HepG2 (cell line): ENCODE results near the gene INPP5E. TPM values are rescaled to one million over a fixed set of nuclear protein-coding genes. Genes with fewer than 3 reads are reported as not detected.

Experiments used
- KLF6 ChIP-seq: IDR thresholded peaks from 2 replicates; pipeline ENCODE4 v1.8.0; 2016; ENCODE audit warnings: missing biosample characterization, missing genetic modification reagents
- MXD4 ChIP-seq: IDR thresholded peaks from 2 replicates; pipeline ENCODE4 v1.6.1; 2016; ENCODE audit warnings: mild to moderate bottlenecking, missing biosample characterization, missing genetic modification reagents
- NAIF1 ChIP-seq: sonication (generic); formaldehyde crosslinking; IDR thresholded peaks from 2 replicates; pipeline ENCODE4 v1.5.0; 2020; ENCODE audit warnings: mild to moderate bottlenecking, missing genetic modification reagents, borderline replicate concordance
- NFRKB ChIP-seq: fragments of 450-650 bp; IDR thresholded peaks from 2 replicates; pipeline ENCODE4 v1.6.1; 2017
- PLRG1 ChIP-seq: fragments of 450-650 bp; conservative IDR thresholded peaks from 2 replicates; pipeline ENCODE4 v1.6.1; 2016
- REST ChIP-seq, 2 experiments: IDR thresholded peaks; 2 replicates each; pipeline ENCODE4 v1.6.1; 2011 to 2012; ENCODE audit warnings: low read length in 2 of 2, borderline replicate concordance in 1 of 2, low read depth in 1 of 2, mild to moderate bottlenecking in 1 of 2, moderate library complexity in 1 of 2
- SAFB2 ChIP-seq: sonication (generic); formaldehyde crosslinking; IDR thresholded peaks from 2 replicates; pipeline ENCODE4 v1.5.1; 2020; ENCODE audit warnings: missing genetic modification reagents, low read depth, mild to moderate bottlenecking, borderline replicate concordance
- TGIF2 ChIP-seq: IDR thresholded peaks from 2 replicates; pipeline ENCODE4 v1.6.1; 2016; ENCODE audit warnings: control low read depth, missing compliant biosample characterization
- ZHX2 ChIP-seq, 2 experiments: sonication (generic) in 1 of 2; formaldehyde crosslinking in 1 of 2; IDR thresholded peaks; 2 replicates each; pipeline versions ENCODE4 v1.6.1 to v1.9.0; 2014 to 2022; ENCODE audit warnings: antibody characterized with exemption in 1 of 2, borderline replicate concordance in 1 of 2, inconsistent platforms in 1 of 2, low read depth in 1 of 2, missing genetic modification reagents in 1 of 2
- ZNF761 ChIP-seq: sonication (generic); formaldehyde crosslinking; conservative IDR thresholded peaks from 2 replicates; pipeline ENCODE4 v1.4.0; 2020; ENCODE audit warnings: mild to moderate bottlenecking, missing genetic modification reagents
- ZNF782 ChIP-seq: sonication (generic); formaldehyde crosslinking; IDR thresholded peaks from 2 replicates; pipeline ENCODE4 v1.4.0; 2020; ENCODE audit warnings: missing genetic modification reagents, mild to moderate bottlenecking, borderline replicate concordance
- ZNF800 ChIP-seq: sonication (generic); formaldehyde crosslinking; IDR thresholded peaks from 2 replicates; pipeline ENCODE4 v1.4.0; 2020; ENCODE audit warnings: missing genetic modification reagents
- polyA plus RNA-seq, 8 experiments: library from polyadenylated mRNA; depleted of rRNA in 3 of 8; stranded (reverse) in 7 of 8; unstranded in 1 of 8; fragments of >200 nt; fragmentation: Illumina TruSeq in 4 of 8; extraction: Trizol in 4 of 8; gene quantifications; 2 replicates each; pipeline versions ENCODE4 v1.2.1 to v1.2.3, GENCODE V29; 2011 to 2016; ENCODE audit warnings: low read depth in 4 of 8, missing spikeins in 1 of 8, mixed read lengths in 1 of 8; ENCODE audit not compliant: insufficient read depth in 1 of 8
- total RNA-seq, 5 experiments: library from RNA; depleted of rRNA; stranded (reverse); fragments of >200 nt; fragmentation: Illumina TruSeq; extraction: Trizol; gene quantifications; 2 replicates each; pipeline ENCODE4 v1.2.3, GENCODE V29; 2016; ENCODE audit warnings: low read depth in 1 of 5
- TF ChIP-seq, protein P1 (sequence below): sonication (generic); formaldehyde crosslinking; IDR thresholded peaks from 2 replicates; pipeline ENCODE4 v1.8.1; 2022; ENCODE audit warnings: low read depth, mild to moderate bottlenecking, missing genetic modification reagents

INPP5E gene
- total and polyA plus RNA-seq, 2 of the 13 experiments (the other 11 are each of a cell fraction or from before 2014, with no cell fraction given), result 5.5 TPM

- TF ChIP-seq REST (IDR thresholded peaks at IDR 0.05; ENCODE audit: borderline replicate concordance in 1 of 2, low read depth in 1 of 2, low read length in 2 of 2) (peak in 1 of 2 experiments; percentile 49; a peak in 1 of 4 replicates), TGIF2 (CRISPR knock-in tag) (peak; percentile 93), ZNF761 (no peak), MXD4 (CRISPR knock-in tag) (peak; percentile 77; the same call in 1 of the 2 replicates), PLRG1 (no peak), ZHX2 (IDR thresholded peaks at IDR 0.05; ENCODE audit: low read depth) (peak; percentile 91), ZHX2 (CRISPR knock-in tag; IDR thresholded peaks at IDR 0.05; ENCODE audit: borderline replicate concordance) (no peak), SAFB2 (CRISPR knock-in tag) (no peak), ZNF782 (CRISPR knock-in tag) (peak; percentile 33; the same call in 1 of the 2 replicates), ZNF800 (CRISPR knock-in tag) (no peak), NFRKB (no peak), KLF6 (CRISPR knock-in tag) (peak; percentile 75), NAIF1 (CRISPR knock-in tag) (no peak)
- TF ChIP-seq, protein P1, sequence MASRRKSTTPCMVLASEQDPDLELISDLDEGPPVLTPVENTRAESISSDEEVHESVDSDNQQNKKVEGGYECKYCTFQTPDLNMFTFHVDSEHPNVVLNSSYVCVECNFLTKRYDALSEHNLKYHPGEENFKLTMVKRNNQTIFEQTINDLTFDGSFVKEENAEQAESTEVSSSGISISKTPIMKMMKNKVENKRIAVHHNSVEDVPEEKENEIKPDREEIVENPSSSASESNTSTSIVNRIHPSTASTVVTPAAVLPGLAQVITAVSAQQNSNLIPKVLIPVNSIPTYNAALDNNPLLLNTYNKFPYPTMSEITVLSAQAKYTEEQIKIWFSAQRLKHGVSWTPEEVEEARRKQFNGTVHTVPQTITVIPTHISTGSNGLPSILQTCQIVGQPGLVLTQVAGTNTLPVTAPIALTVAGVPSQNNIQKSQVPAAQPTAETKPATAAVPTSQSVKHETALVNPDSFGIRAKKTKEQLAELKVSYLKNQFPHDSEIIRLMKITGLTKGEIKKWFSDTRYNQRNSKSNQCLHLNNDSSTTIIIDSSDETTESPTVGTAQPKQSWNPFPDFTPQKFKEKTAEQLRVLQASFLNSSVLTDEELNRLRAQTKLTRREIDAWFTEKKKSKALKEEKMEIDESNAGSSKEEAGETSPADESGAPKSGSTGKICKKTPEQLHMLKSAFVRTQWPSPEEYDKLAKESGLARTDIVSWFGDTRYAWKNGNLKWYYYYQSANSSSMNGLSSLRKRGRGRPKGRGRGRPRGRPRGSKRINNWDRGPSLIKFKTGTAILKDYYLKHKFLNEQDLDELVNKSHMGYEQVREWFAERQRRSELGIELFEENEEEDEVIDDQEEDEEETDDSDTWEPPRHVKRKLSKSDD (CRISPR knock-in tag), result peak; percentile 68; the same call in 1 of the 2 replicates
These were observed 29.0 kb downstream of the INPP5E start, which contains the start of the genes ENTR1 and PMPCA (continued) for GRCh38 chr9:136410500-136411287.
